ENCODE data around the gene RTN4. TPM values are rescaled to one million over a fixed set of nuclear protein-coding genes. Genes with fewer than 3 reads are reported as not detected.

Gene RTN4
- total and polyA plus RNA-seq, 2 donors from 2014 or later: 296 to 329 TPM

- TF ChIP-seq, protein P1, sequence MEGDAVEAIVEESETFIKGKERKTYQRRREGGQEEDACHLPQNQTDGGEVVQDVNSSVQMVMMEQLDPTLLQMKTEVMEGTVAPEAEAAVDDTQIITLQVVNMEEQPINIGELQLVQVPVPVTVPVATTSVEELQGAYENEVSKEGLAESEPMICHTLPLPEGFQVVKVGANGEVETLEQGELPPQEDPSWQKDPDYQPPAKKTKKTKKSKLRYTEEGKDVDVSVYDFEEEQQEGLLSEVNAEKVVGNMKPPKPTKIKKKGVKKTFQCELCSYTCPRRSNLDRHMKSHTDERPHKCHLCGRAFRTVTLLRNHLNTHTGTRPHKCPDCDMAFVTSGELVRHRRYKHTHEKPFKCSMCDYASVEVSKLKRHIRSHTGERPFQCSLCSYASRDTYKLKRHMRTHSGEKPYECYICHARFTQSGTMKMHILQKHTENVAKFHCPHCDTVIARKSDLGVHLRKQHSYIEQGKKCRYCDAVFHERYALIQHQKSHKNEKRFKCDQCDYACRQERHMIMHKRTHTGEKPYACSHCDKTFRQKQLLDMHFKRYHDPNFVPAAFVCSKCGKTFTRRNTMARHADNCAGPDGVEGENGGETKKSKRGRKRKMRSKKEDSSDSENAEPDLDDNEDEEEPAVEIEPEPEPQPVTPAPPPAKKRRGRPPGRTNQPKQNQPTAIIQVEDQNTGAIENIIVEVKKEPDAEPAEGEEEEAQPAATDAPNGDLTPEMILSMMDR (IDR thresholded peaks at IDR 0.05; ENCODE audit: borderline replicate concordance, extremely low read depth, insufficient read depth): no peak
- no peak overlapping the region for H3K4me3 ChIP-seq (ENCODE audit: low read length in 3 of 3)
- no peak overlapping the region for H3K27ac ChIP-seq (ENCODE audit: low read depth in 2 of 2, low read length in 2 of 2)
- no peaks in the 10 kb centered on the region for H3K9me3 ChIP-seq (ENCODE audit: control insufficient read depth in 2 of 3, insufficient read depth in 1 of 3, low read length in 3 of 3)
- DNase-seq (no peak), FAIRE-seq (no peak)
- H3K9ac ChIP-seq (ENCODE audit: low read length in 3 of 3): no peak overlapping the region
- H3K27me3 ChIP-seq (ENCODE audit: control insufficient read depth, insufficient read depth, low read length): no peaks in the 10 kb centered on the region
- no peaks in the 10 kb centered on the region for H3K4me1 ChIP-seq (ENCODE audit: control insufficient read depth in 2 of 3, insufficient read depth in 2 of 3, low read depth in 1 of 3, low read length in 3 of 3)
- H3K36me3 ChIP-seq (ENCODE audit: control insufficient read depth in 2 of 3, insufficient read depth in 3 of 3, low read length in 3 of 3): peaks cover 0 to 12% (median 3%) of the 10 kb centered on the region in 3 donors
- intact Hi-C loops (cut with DNase I): no loop called here
These were observed 83.0 kb downstream of the RTN4 start for GRCh38 chr2:54967269-54967668.

- H3K9ac ChIP-seq (ENCODE audit: low read length in 3 of 3): no peak overlapping the region
- H3K36me3 ChIP-seq (ENCODE audit: control insufficient read depth in 2 of 3, insufficient read depth in 3 of 3, low read length in 3 of 3): peaks cover 0 to 12% (median 3%) of the 10 kb centered on the region in 3 donors
- no peaks in the 10 kb centered on the region for H3K9me3 ChIP-seq (ENCODE audit: control insufficient read depth in 2 of 3, insufficient read depth in 1 of 3, low read length in 3 of 3)
- H3K4me1 ChIP-seq (ENCODE audit: control insufficient read depth in 2 of 3, insufficient read depth in 2 of 3, low read depth in 1 of 3, low read length in 3 of 3): no peaks in the 10 kb centered on the region
- TF ChIP-seq, protein P1 (IDR thresholded peaks at IDR 0.05; ENCODE audit: borderline replicate concordance, extremely low read depth, insufficient read depth): no peak
- intact Hi-C loops (cut with DNase I): no loop called here
- H3K4me3 ChIP-seq (ENCODE audit: low read length in 3 of 3): no peak overlapping the region
- no peak overlapping the region for H3K27ac ChIP-seq (ENCODE audit: low read depth in 2 of 2, low read length in 2 of 2)
- DNase-seq: no peak
- FAIRE-seq: no peak
- no peaks in the 10 kb centered on the region for H3K27me3 ChIP-seq (ENCODE audit: control insufficient read depth, insufficient read depth, low read length)
These were observed 83.4 kb downstream of the RTN4 start for GRCh38 chr2:54966837-54967236.

DNA sequence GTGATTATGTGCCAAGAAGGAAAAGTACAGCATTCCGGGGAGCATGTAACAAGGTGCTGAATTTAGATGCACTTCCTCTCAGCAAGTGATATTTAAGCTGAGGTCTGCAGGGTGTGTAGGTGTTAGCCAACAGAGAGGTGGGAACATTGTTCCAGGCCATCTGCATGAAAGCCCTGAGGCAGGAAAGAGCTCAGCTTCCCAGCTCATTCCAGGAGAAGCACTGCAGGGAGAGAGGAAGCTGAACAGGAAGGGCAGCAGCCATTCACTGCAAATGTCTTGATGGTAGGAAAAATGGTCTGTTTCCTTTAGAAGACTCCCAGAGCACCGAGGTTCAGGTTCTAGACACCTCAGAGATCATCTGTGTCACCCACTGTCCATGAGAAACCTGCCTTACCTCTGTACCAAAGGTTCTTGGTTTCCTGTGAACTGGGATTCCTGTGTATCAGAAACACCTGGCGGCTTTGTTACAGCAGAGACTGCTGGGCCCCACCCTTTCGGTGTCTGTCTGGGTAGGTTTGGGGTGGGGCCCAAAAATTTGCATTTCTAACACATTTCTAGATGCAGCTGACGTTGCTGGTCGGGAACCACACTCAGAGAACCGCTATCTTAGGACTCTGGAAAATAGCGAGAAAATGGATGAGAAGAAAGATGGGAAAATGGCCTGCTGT, 84.0 kb downstream of the RTN4 start:
- intact Hi-C loops (cut with DNase I): no loop called here
- FAIRE-seq: no peak

More for the DNA sequence above, 84.0 kb downstream of the RTN4 start:
- no peak overlapping the region for H3K27ac ChIP-seq (ENCODE audit: low read depth in 2 of 2, low read length in 2 of 2)
- H3K4me1 ChIP-seq (ENCODE audit: control insufficient read depth in 2 of 3, insufficient read depth in 2 of 3, low read depth in 1 of 3, low read length in 3 of 3): no peaks in the 10 kb centered on the region
- H3K9me3 ChIP-seq (ENCODE audit: control insufficient read depth in 2 of 3, insufficient read depth in 1 of 3, low read length in 3 of 3): no peaks in the 10 kb centered on the region
- H3K4me3 ChIP-seq (ENCODE audit: low read length in 3 of 3): no peak overlapping the region
- no peak for DNase-seq
- H3K9ac ChIP-seq (ENCODE audit: low read length in 3 of 3): no peak overlapping the region
- no peaks in the 10 kb centered on the region for H3K27me3 ChIP-seq (ENCODE audit: control insufficient read depth, insufficient read depth, low read length)
- TF ChIP-seq, protein P1 (IDR thresholded peaks at IDR 0.05; ENCODE audit: borderline replicate concordance, extremely low read depth, insufficient read depth): no peak
- peaks cover 0 to 9% (median 2%) of the 10 kb centered on the region in 3 donors for H3K36me3 ChIP-seq (ENCODE audit: control insufficient read depth in 2 of 3, insufficient read depth in 3 of 3, low read length in 3 of 3)
